ENCODE data around the gene CFAP68.
A peak's percentile ranks its signal among the peaks of the same experiment; 100 is the strongest.

Gene CFAP68

GRCh38 chr11:111878849-111879636 is at the start of gene CFAP68, which contains the start of gene FDXACB1:
Gene CFAP68 (plus strand): TSS chr11:111879541. CDS start chr11:111879561, 20 bp downstream.
Gene FDXACB1 (minus strand): TSS chr11:111879165. CDS start chr11:111879132, 33 bp downstream.
- DNase-seq: peak; percentile 97

GRCh38 chr11:111833524-111833923 is 45.8 kb upstream of the CFAP68 start:
- DNase-seq: no peak

GRCh38 chr11:111834432-111835163 is 44.7 kb upstream of the CFAP68 start:
- no peak for DNase-seq

- no peak for DNase-seq
These were observed 43.7 kb upstream of the CFAP68 start for GRCh38 chr11:111835665-111836064.

GRCh38 chr11:111836162-111836561 is 43.2 kb upstream of the CFAP68 start:
- DNase-seq: no peak

- no peak for DNase-seq
These were observed 42.6 kb upstream of the CFAP68 start for GRCh38 chr11:111836721-111837120.

- DNase-seq: no peak
These were observed 41.9 kb upstream of the CFAP68 start for GRCh38 chr11:111837366-111837891.

GRCh38 chr11:111838054-111838453 is 41.3 kb upstream of the CFAP68 start:
- no peak for DNase-seq

GRCh38 chr11:111840143-111840542 is 39.2 kb upstream of the CFAP68 start:
- no peak for DNase-seq

- DNase-seq: peak; percentile 73
These were observed 37.8 kb upstream of the CFAP68 start for GRCh38 chr11:111841370-111842053.

GRCh38 chr11:111843661-111844060 is 35.7 kb upstream of the CFAP68 start:
- no peak for DNase-seq

GRCh38 chr11:111845276-111846028 is 33.9 kb upstream of the CFAP68 start:
- DNase-seq: no peak

GRCh38 chr11:111846063-111846462 is 33.3 kb upstream of the CFAP68 start:
- no peak for DNase-seq

- no peak for DNase-seq
These were observed 32.7 kb upstream of the CFAP68 start for GRCh38 chr11:111846636-111847035.

GRCh38 chr11:111849631-111850030 is 29.7 kb upstream of the CFAP68 start:
- no peak for DNase-seq

GRCh38 chr11:111851067-111851466 is 28.3 kb upstream of the CFAP68 start:
- DNase-seq: no peak

GRCh38 chr11:111851636-111852035 is 27.7 kb upstream of the CFAP68 start:
- DNase-seq: no peak

GRCh38 chr11:111852103-111852502 is 27.2 kb upstream of the CFAP68 start:
- DNase-seq: no peak

- DNase-seq: no peak
These were observed 23.8 kb upstream of the CFAP68 start for GRCh38 chr11:111855506-111855905.

GRCh38 chr11:111860257-111860656 is 19.1 kb upstream of the CFAP68 start:
- DNase-seq: no peak

GRCh38 chr11:111870113-111870512 is 9.2 kb upstream of the CFAP68 start:
- no peak for DNase-seq

GRCh38 chr11:111870522-111870885 is 8.8 kb upstream of the CFAP68 start:
- DNase-seq: no peak
